ENCODE results near the gene CSKMT. TPM values are rescaled to one million over a fixed set of nuclear protein-coding genes. Genes with fewer than 3 reads are reported as not detected.
"Not testable (repeated sequence)": the region's sequence is repeated elsewhere in the genome, so short reads cannot be mapped to it uniquely, and the experiment has no call there.

CSKMT gene
- polyA plus RNA-seq (ENCODE audit: insufficient read length in 3 of 3) = 1 to 10 TPM; 5.1 to 6.6 (median 6.0) TPM
- long read RNA-seq, donor 1, transcript CSKMT-202 (2 exons, 2,870 nt) = major isoform, 7 of 12 reads
- long read RNA-seq, donor 1, partial matches to known transcripts = 0 of 12 reads
- long read RNA-seq, donor 1, other reads (novel, unspliced or antisense) = 0 of 12 reads
- long read RNA-seq, donor 2, transcript CSKMT-202 (2 exons, 2,870 nt) = major isoform, 10 of 12 reads
- long read RNA-seq, donor 2, partial matches to known transcripts = 0 of 12 reads
- long read RNA-seq, donor 2, other reads (novel, unspliced or antisense) = 0 of 12 reads
- long read RNA-seq, donor 3, transcript CSKMT-202 (2 exons, 2,870 nt) = major isoform, 6 of 10 reads
- long read RNA-seq, donor 3, partial matches to known transcripts = 0 of 10 reads
- long read RNA-seq, donor 3, other reads (novel, unspliced or antisense) = 0 of 10 reads
- long read RNA-seq, donor 4, transcript CSKMT-204 (1 exons, 376 nt) = major isoform, 6 of 10 reads
- long read RNA-seq, donor 4, partial matches to known transcripts = 0 of 10 reads
- long read RNA-seq, donor 4, other reads (novel, unspliced or antisense) = 0 of 10 reads
- long read RNA-seq, donor 5, transcript CSKMT-204 (1 exons, 376 nt) = major isoform, 6 of 10 reads
- long read RNA-seq, donor 5, partial matches to known transcripts = 0 of 10 reads
- long read RNA-seq, donor 5, other reads (novel, unspliced or antisense) = 0 of 10 reads
- long read RNA-seq, donor 6, transcript CSKMT-202 (2 exons, 2,870 nt) = major isoform, 9 of 14 reads
- long read RNA-seq, donor 6, partial matches to known transcripts = 0 of 14 reads
- long read RNA-seq, donor 6, other reads (novel, unspliced or antisense) = 0 of 14 reads
- long read RNA-seq, donor 7, transcript CSKMT-204 (1 exons, 376 nt) = major isoform, 8 of 13 reads
- long read RNA-seq, donor 7, partial matches to known transcripts = 0 of 13 reads
- long read RNA-seq, donor 7, other reads (novel, unspliced or antisense) = 0 of 13 reads
- long read RNA-seq, donor 8, partial matches to known transcripts = 0 of 3 reads
- long read RNA-seq, donor 8, other reads (novel, unspliced or antisense) = 0 of 3 reads
- long read RNA-seq, donor 9, transcript CSKMT-202 (2 exons, 2,870 nt) = major isoform, 6 of 12 reads
- long read RNA-seq, donor 9, transcript CSKMT-204 (1 exons, 376 nt) = major isoform, 6 of 12 reads
- long read RNA-seq, donor 9, partial matches to known transcripts = 0 of 12 reads
- long read RNA-seq, donor 9, other reads (novel, unspliced or antisense) = 0 of 12 reads
- long read RNA-seq, donor 10, transcript CSKMT-204 (1 exons, 376 nt) = major isoform, 9 of 19 reads
- long read RNA-seq, donor 10, transcript CSKMT-202 (2 exons, 2,870 nt) = major isoform, 9 of 19 reads
- long read RNA-seq, donor 10, partial matches to known transcripts = 0 of 19 reads
- long read RNA-seq, donor 10, other reads (novel, unspliced or antisense) = 0 of 19 reads
- long read RNA-seq, donor 11, partial matches to known transcripts = 0 of 8 reads
- long read RNA-seq, donor 11, other reads (novel, unspliced or antisense) = 0 of 8 reads
- long read RNA-seq, donor 12, transcript CSKMT-204 (1 exons, 376 nt) = minor isoform, 5 of 13 reads
- long read RNA-seq, donor 12, transcript CSKMT-202 (2 exons, 2,870 nt) = major isoform, 7 of 13 reads
- long read RNA-seq, donor 12, partial matches to known transcripts = 0 of 13 reads
- long read RNA-seq, donor 12, other reads (novel, unspliced or antisense) = 0 of 13 reads
- long read RNA-seq, donor 13, partial matches to known transcripts = 21 of 99 reads
- long read RNA-seq, donor 13, other reads (novel, unspliced or antisense) = 70 of 99 reads
- long read RNA-seq, donor 14 = 0 reads
- long read RNA-seq, donor 15, transcript CSKMT-202 (2 exons, 2,870 nt) = major isoform, 13 of 19 reads
- long read RNA-seq, donor 15, transcript CSKMT-204 (1 exons, 376 nt) = minor isoform, 5 of 19 reads
- long read RNA-seq, donor 15, partial matches to known transcripts = 0 of 19 reads
- long read RNA-seq, donor 15, other reads (novel, unspliced or antisense) = 0 of 19 reads
- long read RNA-seq, donor 16, partial matches to known transcripts = 0 of 6 reads
- long read RNA-seq, donor 16, other reads (novel, unspliced or antisense) = 0 of 6 reads

GRCh38 chr11:62665075-62665598, at the start of gene CSKMT, which contains the start of gene C11orf98:
Gene CSKMT (plus strand): TSS chr11:62665312. CDS start chr11:62665880, 568 bp downstream.
Gene C11orf98 (minus strand): TSS chr11:62665210. CDS start chr11:62665169, 41 bp downstream.
- peak; percentile 96 for DNase-seq

GRCh38 chr11:62615521-62615920, 49.6 kb upstream of the CSKMT start:
- DNase-seq = no peak

- DNase-seq = not testable (repeated sequence)
Observed at GRCh38 chr11:62616957-62617356, 48.2 kb upstream of the CSKMT start.

- no peak for DNase-seq
Observed at GRCh38 chr11:62621027-62621566, 44.0 kb upstream of the CSKMT start.

GRCh38 chr11:62621567-62622470, 43.3 kb upstream of the CSKMT start, which contains the start of gene B3GAT3:
Gene B3GAT3 (minus strand): TSS chr11:62621986. CDS start chr11:62621947, 39 bp downstream.
- DNase-seq = peak; percentile 96

- DNase-seq = no peak
Observed at GRCh38 chr11:62622476-62623089, 42.5 kb upstream of the CSKMT start.

- DNase-seq = no peak
Observed at GRCh38 chr11:62627713-62628112, 37.4 kb upstream of the CSKMT start.

- DNase-seq = no peak
Observed at GRCh38 chr11:62632492-62632891, 32.6 kb upstream of the CSKMT start.

- DNase-seq = no peak
Observed at GRCh38 chr11:62644220-62644619, 20.9 kb upstream of the CSKMT start.

GRCh38 chr11:62645671-62645945, 19.5 kb upstream of the CSKMT start:
- no peak for DNase-seq

GRCh38 chr11:62645946-62646824, 18.9 kb upstream of the CSKMT start, which contains the start of gene GANAB:
Gene GANAB (minus strand): TSS chr11:62646613. CDS start chr11:62646599, 14 bp downstream.
- peak; percentile 99 for DNase-seq

- no peak for DNase-seq
Observed at GRCh38 chr11:62646825-62647608, 18.1 kb upstream of the CSKMT start.

- no peak for DNase-seq
Observed at GRCh38 chr11:62647609-62648005, 17.5 kb upstream of the CSKMT start.

- DNase-seq = no peak
Observed at GRCh38 chr11:62648185-62648966, 16.7 kb upstream of the CSKMT start.

- DNase-seq = no peak
Observed at GRCh38 chr11:62648967-62649364, 16.1 kb upstream of the CSKMT start.
